ENCODE results near the gene BAX.
A peak's percentile ranks its signal among the peaks of the same experiment; 100 is the strongest.

Gene BAX

GRCh38 chr19:48933382-48933932 is 21.2 kb upstream of the BAX start, which contains the start of gene DHDH:
Gene DHDH (plus strand): TSS chr19:48933699. CDS start chr19:48933722, 23 bp downstream.
- peak; percentile 69 to 87 (median 83) for DNase-seq

- peak in 1 of 4 experiments; percentile 36 for DNase-seq
Observed at GRCh38 chr19:48934837-48935236, 19.8 kb upstream of the BAX start.

- no peak for DNase-seq
Observed at GRCh38 chr19:48935864-48936263, 18.8 kb upstream of the BAX start.

- no peak for DNase-seq
Observed at GRCh38 chr19:48938256-48938655, 16.4 kb upstream of the BAX start.

- no peak for DNase-seq
Observed at GRCh38 chr19:48940902-48941301, 13.8 kb upstream of the BAX start.

- no peak for DNase-seq
Observed at GRCh38 chr19:48943081-48943480, 11.6 kb upstream of the BAX start.

- no peak for DNase-seq
Observed at GRCh38 chr19:48945415-48945814, 9.3 kb upstream of the BAX start.

- no peak for DNase-seq
Observed at GRCh38 chr19:48945817-48946216, 8.9 kb upstream of the BAX start.

- DNase-seq = no peak
Observed at GRCh38 chr19:48946463-48947257, 8.0 kb upstream of the BAX start.

GRCh38 chr19:48947258-48947542 is 7.5 kb upstream of the BAX start:
- no peak for DNase-seq

GRCh38 chr19:48950159-48950558 is 4.5 kb upstream of the BAX start:
- DNase-seq = peak in 3 of 4 experiments; percentile 53 to 61 (median 55)

- no peak for DNase-seq
Observed at GRCh38 chr19:48950830-48951519, 3.7 kb upstream of the BAX start.

GRCh38 chr19:48953141-48953540 is 1.5 kb upstream of the BAX start:
- DNase-seq = peak; percentile 49 to 63 (median 58)

GRCh38 chr19:48953990-48954594 is 583 bp upstream of the BAX start:
- no peak for DNase-seq

GRCh38 chr19:48955308-48955958 is 758 bp downstream of the BAX start:
- DNase-seq = no peak

GRCh38 chr19:48958006-48958405 is 3.3 kb downstream of the BAX start:
- DNase-seq = no peak

- DNase-seq = peak; percentile 58 to 75 (median 68)
Observed at GRCh38 chr19:48959341-48960239, 4.9 kb downstream of the BAX start.

- DNase-seq = peak; percentile 28 to 65 (median 53)
Observed at GRCh38 chr19:48961051-48961649, 6.5 kb downstream of the BAX start.

GRCh38 chr19:48961673-48962028 is 7.0 kb downstream of the BAX start:
- DNase-seq = no peak

GRCh38 chr19:48962029-48962848 is 7.6 kb downstream of the BAX start:
- peak; percentile 85 to 93 (median 90) for DNase-seq

- peak in 1 of 4 experiments; percentile 42 for DNase-seq
Observed at GRCh38 chr19:48962849-48963165, 8.1 kb downstream of the BAX start.
